CD8-positive, alpha-beta memory T cell (primary cell): ENCODE results near the gene CALCOCO2. TPM values are rescaled to one million over a fixed set of nuclear protein-coding genes. Genes with fewer than 3 reads are reported as not detected.
"Not testable (repeated sequence)": the region's sequence is repeated elsewhere in the genome, so short reads cannot be mapped to it uniquely, and the experiment has no call there.

Source experiments
- CTCF ChIA-PET: fragments of 350-600 bp; sonication (Branson Sonifier 250); formaldehyde crosslinking; loops from one replicate; lab custom pipeline; 2021; ENCODE audit warnings: antibody characterized with exemption; lab: Charles Lee
- POLR2A ChIA-PET: fragments of 350-600 bp; sonication (Branson Sonifier 250); formaldehyde crosslinking; loops from one replicate; lab custom pipeline; 2021; ENCODE audit warnings: antibody characterized with exemption; lab: Charles Lee
- DNase-seq, 5 donors: peaks; one replicate each; pipeline versions ENCODE4 v3.0.0 to v3.0.0-alpha.2; 2020 to 2022; ENCODE audit warnings: mixed read lengths in 1 of 5
- H3K27ac ChIP-seq: one replicate; pipeline ENCODE4 v1.7.0; 2013; ENCODE audit warnings: low read depth, mild to moderate bottlenecking, low read length, moderate library complexity
- H3K27me3 ChIP-seq: 2 replicates; pipeline ENCODE4 v1.7.0; 2013; ENCODE audit warnings: low read length, mild to moderate bottlenecking; ENCODE audit not compliant: insufficient read depth, poor library complexity, severe bottlenecking
- H3K36me3 ChIP-seq: 2 replicates; pipeline ENCODE4 v1.7.0; 2013; ENCODE audit warnings: mild to moderate bottlenecking, low read length, moderate library complexity; ENCODE audit not compliant: insufficient read depth
- H3K4me1 ChIP-seq: 2 replicates; pipeline ENCODE4 v1.7.0; 2013; ENCODE audit warnings: mild to moderate bottlenecking, low read length, moderate library complexity; ENCODE audit not compliant: insufficient read depth
- H3K4me3 ChIP-seq: 2 replicates; pipeline ENCODE4 v1.7.0; 2013; ENCODE audit warnings: mild to moderate bottlenecking, low read length
- H3K9me3 ChIP-seq: 2 replicates; pipeline ENCODE4 v1.7.0; 2013; ENCODE audit warnings: mild to moderate bottlenecking, low read length
- H3K27ac Mint-ChIP-seq, 8 donors: one replicate each; pipeline ENCODE4 v1.8.0; 2020 to 2021; ENCODE audit warnings: mixed read lengths in 8 of 8, mild to moderate bottlenecking in 6 of 8, inconsistent platforms in 3 of 8, moderate library complexity in 3 of 8
- H3K27me3 Mint-ChIP-seq, 2 donors: one replicate each; pipeline ENCODE4 v1.8.0; 2020 to 2021; ENCODE audit warnings: mixed read lengths in 2 of 2, mild to moderate bottlenecking in 1 of 2, moderate library complexity in 1 of 2
- H3K36me3 Mint-ChIP-seq, 3 donors: one replicate each; pipeline ENCODE4 v1.8.0; 2020 to 2021; ENCODE audit warnings: mixed read lengths in 3 of 3, inconsistent platforms in 1 of 3, mild to moderate bottlenecking in 1 of 3
- H3K4me1 Mint-ChIP-seq, 3 donors: one replicate each; pipeline ENCODE4 v1.8.0; 2020 to 2021; ENCODE audit warnings: mixed read lengths in 3 of 3, inconsistent platforms in 1 of 3, mild to moderate bottlenecking in 1 of 3
- H3K4me3 Mint-ChIP-seq, 7 donors: one replicate each; pipeline ENCODE4 v1.8.0; 2020 to 2021; ENCODE audit warnings: mixed read lengths in 7 of 7, mild to moderate bottlenecking in 6 of 7, moderate library complexity in 4 of 7, inconsistent platforms in 2 of 7
- H3K9me3 Mint-ChIP-seq, 5 donors: one replicate each; pipeline ENCODE4 v1.8.0; 2020 to 2022; ENCODE audit warnings: mixed read lengths in 5 of 5, mild to moderate bottlenecking in 3 of 5, moderate library complexity in 2 of 5, inconsistent platforms in 1 of 5
- polyA plus RNA-seq: library from polyadenylated mRNA; unstranded; fragments of 300-500 nt; fragmentation: Illumina TruSeq; gene quantifications from one replicate; pipeline ENCODE4 v1.2.3, GENCODE V29; 2021
- total RNA-seq, 2 experiments: library from RNA; stranded (reverse); gene quantifications; one replicate each; pipeline ENCODE4 v1.2.3, GENCODE V29; 2021

The CALCOCO2 gene
- total and polyA plus RNA-seq, 3 experiments from 2014 or later, result 57.4 to 182 (median 61.8) TPM

- POLR2A ChIA-PET, result interaction anchor here (1.0 to 1.6 kb wide), 2 partner anchors 10 to 76 kb away, joined by 3 to 8 read pairs; no protein-coding TSS in a partner anchor
- CTCF ChIA-PET, result interaction anchor here (0.9 to 3.3 kb wide), 4 partner anchors 9 to 17 kb away, joined by 3 to 13 read pairs (median 6); no protein-coding TSS in a partner anchor
- peak overlapping the region; percentile 95 to 98 (median 97) for H3K4me3 Mint-ChIP-seq
Observed at GRCh38 chr17:48831549-48831883, 681 bp downstream of the CALCOCO2 start.

DNA sequence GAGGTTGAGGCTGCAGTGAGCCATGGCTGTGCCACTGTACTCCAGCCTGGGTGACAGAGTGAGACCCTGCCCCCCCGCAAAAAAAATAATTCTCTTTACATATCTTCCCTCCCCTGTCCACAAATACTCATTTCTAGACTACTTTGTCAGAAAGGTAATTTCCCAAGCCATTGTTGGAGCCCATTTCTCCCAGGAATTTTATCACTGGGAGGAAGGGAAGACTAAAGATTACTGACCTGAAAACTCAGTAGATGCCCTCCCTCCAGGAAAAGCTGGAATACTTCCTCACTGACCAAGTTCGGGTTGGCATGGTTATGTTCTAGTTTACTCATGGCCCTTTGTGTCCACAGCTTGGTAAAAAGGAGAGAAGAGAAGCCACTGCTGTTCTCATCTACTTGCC lies 4.1 kb downstream of the CALCOCO2 start:
- H3K27ac Mint-ChIP-seq, result peak overlapping the region in 1 of 8 donors; percentile 17
- no peaks in the 10 kb centered on the region for H3K9me3 Mint-ChIP-seq
- no peak overlapping the region for H3K27ac ChIP-seq
- peaks cover 57 to 93% (median 84%) of the 10 kb centered on the region in 3 donors for H3K4me1 Mint-ChIP-seq
- no peaks in the 10 kb centered on the region for H3K36me3 ChIP-seq
- ChIA-PET POLR2A (interaction anchor here (0.9 to 1.0 kb wide), 2 partner anchors 39 to 58 kb away, joined by 3 read pairs; partner anchors contain the start of gene ATP5MC1), CTCF (interaction anchor here (0.9 to 1.9 kb wide), 3 partner anchors 44 to 49 kb away, joined by 4 to 7 read pairs (median 6); no protein-coding TSS in a partner anchor)
- H3K27me3 Mint-ChIP-seq, result no peaks in the 10 kb centered on the region
- H3K4me3 Mint-ChIP-seq, result peak overlapping the region in 1 of 7 donors; percentile 31
- H3K9me3 ChIP-seq, result no peaks in the 10 kb centered on the region
- H3K4me3 ChIP-seq, result no peak overlapping the region
- peaks cover 0 to 14% (median 3%) of the 10 kb centered on the region in 3 donors for H3K36me3 Mint-ChIP-seq
- peaks cover 79% of the 10 kb centered on the region for H3K4me1 ChIP-seq
- DNase-seq, result no peak
- no peaks in the 10 kb centered on the region for H3K27me3 ChIP-seq

More at GRCh38 chr17:48831549-48831883, 681 bp downstream of the CALCOCO2 start:
- peaks cover 0 to 14% (median 3%) of the 10 kb centered on the region in 3 donors for H3K36me3 Mint-ChIP-seq
- H3K4me1 Mint-ChIP-seq, result peaks cover 34 to 65% (median 58%) of the 10 kb centered on the region in 3 donors
- H3K4me3 ChIP-seq, result peak overlapping the region; percentile 88
- no peaks in the 10 kb centered on the region for H3K36me3 ChIP-seq
- H3K27me3 ChIP-seq, result no peaks in the 10 kb centered on the region
- H3K4me1 ChIP-seq, result peaks cover 49% of the 10 kb centered on the region
- peaks cover 0 to 9% of the 10 kb centered on the region in 2 donors for H3K27me3 Mint-ChIP-seq
- DNase-seq, result no peak
- H3K27ac Mint-ChIP-seq, result peak overlapping the region; percentile 15 to 99 (median 98)
- no peaks in the 10 kb centered on the region for H3K9me3 Mint-ChIP-seq
- H3K27ac ChIP-seq, result peak overlapping the region; percentile 89
- H3K9me3 ChIP-seq, result no peaks in the 10 kb centered on the region

- H3K36me3 Mint-ChIP-seq, result peaks cover 0 to 14% (median 7%) of the 10 kb centered on the region in 3 donors
- H3K4me1 Mint-ChIP-seq, result peaks cover 64 to 94% (median 86%) of the 10 kb centered on the region in 3 donors
- ChIA-PET CTCF (interaction anchor here (1.2 to 1.9 kb wide), 4 partner anchors 14 to 48 kb away, joined by 4 to 7 read pairs (median 5); no protein-coding TSS in a partner anchor), POLR2A (interaction anchor here (0.9 kb wide), 1 partner anchor 57 kb away, joined by 3 read pairs; the partner anchor contains the start of gene ATP5MC1)
- Histone ChIP-seq H3K4me3 (no peak overlapping the region), H3K27ac (no peak overlapping the region), H3K36me3 (no peaks in the 10 kb centered on the region), H3K4me1 (peaks cover 85% of the 10 kb centered on the region), H3K27me3 (no peaks in the 10 kb centered on the region), H3K9me3 (no peaks in the 10 kb centered on the region)
- peak overlapping the region; percentile 4 to 79 (median 43) for H3K27ac Mint-ChIP-seq
- H3K4me3 Mint-ChIP-seq, result peak overlapping the region; percentile 24 to 83 (median 62)
- H3K27me3 Mint-ChIP-seq, result no peaks in the 10 kb centered on the region
- peak in 1 of 5 donors; percentile 21 for DNase-seq
- H3K9me3 Mint-ChIP-seq, result no peaks in the 10 kb centered on the region
Observed at GRCh38 chr17:48835971-48836370, 5.1 kb downstream of the CALCOCO2 start.

GRCh38 chr17:48837458-48837857 lies 6.6 kb downstream of the CALCOCO2 start:
- H3K27ac Mint-ChIP-seq, result peak overlapping the region; percentile 38 to 95 (median 76)
- H3K4me3 ChIP-seq, H3K9me3 Mint-ChIP-seq, H3K36me3 ChIP-seq, H3K27me3 ChIP-seq, POLR2A ChIA-PET, H3K9me3 ChIP-seq, H3K27ac ChIP-seq, H3K27me3 Mint-ChIP-seq: not testable (repeated sequence)
- peaks cover 0 to 17% (median 7%) of the 10 kb centered on the region in 3 donors for H3K36me3 Mint-ChIP-seq
- peaks cover 68 to 92% (median 86%) of the 10 kb centered on the region in 3 donors for H3K4me1 Mint-ChIP-seq
- CTCF ChIA-PET, result interaction anchor here (1.7 kb wide), 1 partner anchor 47 kb away, joined by 5 read pairs; no protein-coding TSS in a partner anchor
- DNase-seq, result peak in 2 of 5 donors; percentile 66 to 70
- H3K4me1 ChIP-seq, result peaks cover 88% of the 10 kb centered on the region
- peak overlapping the region; percentile 43 to 91 (median 71) for H3K4me3 Mint-ChIP-seq

DNA sequence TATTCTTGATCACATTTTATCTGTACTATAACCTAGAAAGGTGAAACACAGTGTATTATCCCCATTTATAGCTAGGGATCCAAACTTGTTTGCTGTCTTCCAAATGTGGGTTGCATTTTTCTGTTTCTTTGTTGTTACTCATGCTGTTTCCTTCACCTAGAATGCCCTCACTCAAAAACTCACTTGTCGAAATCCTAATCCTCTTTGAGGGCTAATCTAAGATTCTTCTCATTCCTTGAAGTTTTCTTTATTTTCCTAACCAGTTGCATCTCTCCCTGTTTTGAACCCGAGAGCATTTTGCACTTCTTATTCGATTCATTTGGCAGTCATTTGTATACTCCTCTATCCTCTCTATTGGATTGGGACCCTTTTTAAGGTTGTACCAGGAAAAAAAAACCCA lies 9.6 kb downstream of the CALCOCO2 start:
- POLR2A ChIA-PET, result interaction anchor here (0.6 kb wide), 1 partner anchor 502 kb away, joined by 5 read pairs; no protein-coding TSS in a partner anchor
- H3K27ac ChIP-seq, result no peak overlapping the region
- H3K27ac Mint-ChIP-seq, result peak overlapping the region in 6 of 8 donors; percentile 49 to 97 (median 77)
- H3K4me3 ChIP-seq, result no peak overlapping the region
- peaks cover 8 to 34% (median 17%) of the 10 kb centered on the region in 3 donors for H3K36me3 Mint-ChIP-seq
- H3K27me3 ChIP-seq, result no peaks in the 10 kb centered on the region
- H3K4me3 Mint-ChIP-seq, result peak overlapping the region in 4 of 7 donors; percentile 10 to 82 (median 24)
- CTCF ChIA-PET, result interaction anchor here (0.7 kb wide), 1 partner anchor 1067 kb away, joined by 3 read pairs; no protein-coding TSS in a partner anchor
- H3K4me1 ChIP-seq, result peaks cover 66% of the 10 kb centered on the region
- peaks cover 13% of the 10 kb centered on the region for H3K36me3 ChIP-seq
- no peak for DNase-seq
- no peaks in the 10 kb centered on the region for H3K9me3 Mint-ChIP-seq
- peaks cover 55 to 73% (median 62%) of the 10 kb centered on the region in 3 donors for H3K4me1 Mint-ChIP-seq
- no peaks in the 10 kb centered on the region for H3K9me3 ChIP-seq
- H3K27me3 Mint-ChIP-seq, result no peaks in the 10 kb centered on the region

- CTCF ChIA-PET, result interaction anchor here (0.7 to 2.7 kb wide), 5 partner anchors 9 to 1066 kb away, joined by 3 to 16 read pairs (median 4); no protein-coding TSS in a partner anchor
- Mint-ChIP-seq H3K4me1 (peaks cover 46 to 63% (median 52%) of the 10 kb centered on the region in 3 donors), H3K36me3 (peaks cover 8 to 37% (median 15%) of the 10 kb centered on the region in 3 donors)
Observed at GRCh38 chr17:48841395-48841831, 10.6 kb downstream of the CALCOCO2 start.

GRCh38 chr17:48842746-48843145 lies 11.9 kb downstream of the CALCOCO2 start:
- H3K27ac Mint-ChIP-seq, result peak overlapping the region in 5 of 8 donors; percentile 47 to 96 (median 76)
- peak overlapping the region in 3 of 7 donors; percentile 25 to 32 (median 31) for H3K4me3 Mint-ChIP-seq
- H3K36me3 Mint-ChIP-seq, result peaks cover 8 to 47% (median 17%) of the 10 kb centered on the region in 3 donors
- no peaks in the 10 kb centered on the region for H3K9me3 Mint-ChIP-seq
- peaks cover 43% of the 10 kb centered on the region for H3K4me1 ChIP-seq
- no peak for DNase-seq
- H3K9me3 ChIP-seq, result no peaks in the 10 kb centered on the region
- H3K27ac ChIP-seq, result no peak overlapping the region
- H3K4me1 Mint-ChIP-seq, result peaks cover 36 to 49% (median 39%) of the 10 kb centered on the region in 3 donors
- H3K27me3 Mint-ChIP-seq, result no peaks in the 10 kb centered on the region
- CTCF ChIA-PET, result interaction anchor here (2.3 to 2.7 kb wide), 2 partner anchors 11 to 37 kb away, joined by 7 to 16 read pairs; no protein-coding TSS in a partner anchor
- H3K4me3 ChIP-seq, result no peak overlapping the region
- peaks cover 17% of the 10 kb centered on the region for H3K36me3 ChIP-seq
- no peaks in the 10 kb centered on the region for H3K27me3 ChIP-seq
- POLR2A ChIA-PET, result interaction anchor here (1.2 kb wide), 1 partner anchor 11 kb away, joined by 8 read pairs; no protein-coding TSS in a partner anchor

More at GRCh38 chr17:48841395-48841831, 10.6 kb downstream of the CALCOCO2 start:
- Histone ChIP-seq H3K27ac (peak overlapping the region; percentile 34), H3K9me3 (no peaks in the 10 kb centered on the region), H3K4me1 (peaks cover 56% of the 10 kb centered on the region), H3K36me3 (peaks cover 16% of the 10 kb centered on the region), H3K27me3 (no peaks in the 10 kb centered on the region), H3K4me3 (peak overlapping the region; percentile 54)
- peak in 3 of 5 donors; percentile 50 to 59 (median 58) for DNase-seq
- POLR2A ChIA-PET, result interaction anchor here (0.6 to 1.2 kb wide), 3 partner anchors 10 to 29 kb away, joined by 5 to 9 read pairs (median 8); no protein-coding TSS in a partner anchor
- Mint-ChIP-seq H3K27ac (peak overlapping the region; percentile 84 to 97 (median 94)), H3K4me3 (peak overlapping the region; percentile 62 to 89 (median 86)), H3K9me3 (no peaks in the 10 kb centered on the region), H3K27me3 (no peaks in the 10 kb centered on the region)
